GM03348 (cell line): Measurements from ENCODE around the gene ACE2.

Source experiments
- DNase-seq: peaks from one replicate; pipeline ENCODE4 v3.0.0; 2012; ENCODE audit warnings: low spot score

The ACE2 gene

GRCh38 chrX:15574017-15574416, 26.7 kb downstream of the ACE2 start:
- no peak for DNase-seq

GRCh38 chrX:15570145-15570544, 30.6 kb downstream of the ACE2 start:
- DNase-seq: no peak

GRCh38 chrX:15567886-15568616, 32.7 kb downstream of the ACE2 start:
- DNase-seq: no peak

GRCh38 chrX:15567267-15567666, 33.5 kb downstream of the ACE2 start:
- no peak for DNase-seq

DNA sequence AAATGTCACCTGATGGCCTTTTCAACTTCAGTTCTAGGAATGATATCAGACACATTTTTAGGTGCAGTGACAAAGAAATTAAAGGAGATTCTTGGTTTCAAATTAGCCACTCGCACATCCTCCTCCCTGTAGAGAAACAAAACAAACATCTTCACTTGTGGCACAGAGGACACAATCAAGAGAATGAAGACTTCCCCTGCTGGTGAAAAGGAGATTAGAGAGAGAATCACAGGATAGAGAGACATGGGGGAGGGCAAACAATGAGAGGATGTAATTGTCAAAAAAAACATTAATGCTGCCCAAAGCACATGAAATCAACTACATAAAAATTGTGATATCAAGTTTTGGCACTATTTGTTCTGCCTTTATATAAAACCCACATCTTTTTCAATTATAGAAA, 34.5 kb downstream of the ACE2 start:
- DNase-seq: no peak

DNA sequence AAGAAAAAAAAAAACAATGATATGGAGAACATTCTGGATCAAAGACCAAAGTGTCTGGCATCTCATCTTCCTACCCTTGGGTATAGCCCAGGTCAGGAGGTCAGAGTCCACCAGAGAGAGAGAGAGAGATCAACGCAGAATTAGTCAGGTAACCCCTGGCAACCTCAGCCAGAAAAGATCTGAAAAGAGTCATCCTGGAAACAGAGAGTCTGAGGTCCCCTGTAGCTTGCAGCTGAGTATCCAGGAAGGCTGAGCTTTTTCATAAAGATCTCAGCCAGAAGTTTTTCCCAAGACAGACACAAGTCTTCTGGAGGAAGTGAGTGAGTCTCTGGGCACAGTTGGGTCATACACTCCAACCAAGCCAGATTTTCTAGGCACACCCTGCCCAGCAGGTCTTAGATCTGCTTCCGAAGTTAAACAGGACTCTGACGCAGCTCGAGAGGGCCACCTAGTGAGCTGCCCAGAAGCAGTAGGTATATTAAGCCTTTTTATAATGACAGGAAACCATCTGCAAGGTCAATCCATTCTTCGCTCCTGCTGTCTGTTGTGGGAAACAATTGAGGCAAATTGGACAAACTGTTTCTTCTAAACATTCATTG, 35.7 kb downstream of the ACE2 start:
- DNase-seq: peak; percentile 34

DNA sequence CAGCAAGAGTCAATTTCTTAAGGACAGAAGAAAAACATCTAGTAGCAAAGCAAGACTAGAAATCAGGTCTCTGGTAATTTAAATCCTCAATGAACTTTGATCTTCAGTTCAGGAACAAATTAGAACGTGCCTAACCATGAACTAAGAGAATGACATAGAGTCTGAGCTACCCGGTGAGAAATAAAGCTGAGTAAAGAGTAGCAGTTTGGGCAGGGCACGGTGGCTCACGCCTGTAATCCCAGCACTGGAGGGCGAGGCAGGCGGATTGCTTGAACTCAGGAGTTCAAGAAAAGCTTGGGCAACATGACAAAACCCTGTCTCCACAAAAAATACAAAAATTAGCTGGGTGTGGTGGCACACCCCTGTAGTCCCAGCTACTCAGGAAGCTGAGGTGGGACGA, 37.7 kb downstream of the ACE2 start:
- no peak for DNase-seq

DNA sequence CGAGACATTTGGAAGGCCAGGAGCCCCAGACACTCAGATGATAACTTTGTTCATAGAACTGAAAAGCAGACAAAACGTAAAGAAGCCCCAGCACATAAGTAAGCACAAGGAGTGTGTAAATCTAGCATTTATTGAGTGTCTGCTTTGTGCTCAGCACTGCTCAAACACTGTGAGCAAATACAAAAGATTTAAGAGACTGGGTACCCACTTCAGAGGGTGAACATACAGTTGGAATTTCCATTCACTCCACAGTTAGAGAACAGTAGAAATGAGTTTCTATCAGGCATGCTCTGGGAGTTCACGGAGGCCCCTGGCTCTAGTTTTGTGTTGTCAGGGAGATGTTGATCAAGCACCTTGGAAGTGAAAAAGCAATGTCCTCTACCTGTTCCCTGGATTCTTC, 39.8 kb downstream of the ACE2 start:
- DNase-seq: no peak

DNA sequence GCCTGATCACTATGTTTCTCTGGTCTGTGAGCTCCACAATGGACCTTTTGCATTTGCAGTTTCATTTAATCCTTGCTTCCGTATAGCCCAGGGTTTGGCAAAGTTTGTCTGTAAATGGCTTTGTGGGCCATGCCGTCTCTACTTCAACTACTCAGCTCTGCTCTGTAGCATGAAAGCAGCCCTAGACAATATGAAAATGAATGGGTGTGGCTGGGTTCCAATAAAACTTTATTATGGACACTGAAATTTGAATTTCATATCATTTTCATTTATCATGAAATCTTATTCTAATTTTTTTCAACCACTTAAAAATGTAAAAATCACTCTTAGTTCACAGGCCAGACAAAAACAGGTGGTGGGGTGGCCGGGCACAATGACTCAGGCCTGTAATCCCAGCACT, 41.5 kb downstream of the ACE2 start:
- DNase-seq: no peak

DNA sequence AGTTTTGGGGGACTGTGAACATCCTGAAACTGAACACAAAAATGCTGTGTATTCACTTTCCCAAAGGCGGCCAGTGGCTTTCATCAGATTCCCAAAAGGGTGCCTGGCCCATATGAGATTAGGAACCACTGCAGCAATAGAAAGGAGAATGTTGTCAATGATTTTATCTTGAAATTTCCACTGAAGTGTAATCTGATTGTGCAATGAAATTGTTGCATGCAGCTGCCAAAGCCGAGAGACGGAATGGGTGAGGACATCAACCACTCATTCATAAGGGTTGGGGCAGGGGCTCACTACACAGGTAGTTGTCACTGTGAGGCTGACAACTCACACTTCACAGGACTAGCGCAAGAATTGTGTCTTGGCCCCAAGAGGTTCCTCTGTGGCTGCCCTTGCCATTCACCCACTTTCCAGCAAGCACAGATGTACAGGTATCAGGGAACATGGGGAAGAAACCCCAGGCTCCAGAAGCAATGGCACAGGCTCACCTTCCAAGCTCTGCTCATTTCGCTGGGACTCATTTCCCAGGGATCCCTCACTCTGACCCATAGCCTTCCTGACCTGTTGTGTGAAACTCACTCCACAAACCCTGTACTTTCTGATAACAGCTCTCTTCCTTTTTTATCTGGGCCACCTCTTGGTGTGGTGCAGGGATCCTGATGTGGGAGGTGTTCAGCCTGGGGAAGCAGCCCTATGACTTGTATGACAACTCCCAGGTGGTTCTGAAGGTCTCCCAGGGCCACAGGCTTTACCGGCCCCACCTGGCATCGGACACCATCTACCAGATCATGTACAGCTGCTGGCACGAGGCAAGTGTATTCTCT, 51.4 kb downstream of the ACE2 start:
- no peak for DNase-seq

- DNase-seq: no peak
Measured at GRCh38 chrX:15547356-15547755, 53.4 kb downstream of the ACE2 start.

DNA sequence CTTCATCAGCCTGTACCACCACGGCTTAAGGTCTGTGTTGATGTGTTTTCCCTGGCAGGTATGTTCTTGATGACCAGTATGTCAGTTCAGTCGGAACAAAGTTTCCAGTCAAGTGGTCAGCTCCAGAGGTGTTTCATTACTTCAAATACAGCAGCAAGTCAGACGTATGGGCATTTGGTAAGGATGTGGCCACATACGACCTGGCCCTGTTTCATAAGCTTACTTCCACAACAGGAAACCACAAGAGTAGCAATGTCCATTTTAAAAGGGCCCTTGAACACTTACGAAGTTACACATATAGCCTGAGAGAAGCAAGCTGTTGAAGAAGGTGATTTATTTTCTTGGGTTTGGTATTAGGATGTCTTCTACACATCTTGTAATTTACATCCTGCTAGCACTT, 54.0 kb downstream of the ACE2 start:
- no peak for DNase-seq

DNA sequence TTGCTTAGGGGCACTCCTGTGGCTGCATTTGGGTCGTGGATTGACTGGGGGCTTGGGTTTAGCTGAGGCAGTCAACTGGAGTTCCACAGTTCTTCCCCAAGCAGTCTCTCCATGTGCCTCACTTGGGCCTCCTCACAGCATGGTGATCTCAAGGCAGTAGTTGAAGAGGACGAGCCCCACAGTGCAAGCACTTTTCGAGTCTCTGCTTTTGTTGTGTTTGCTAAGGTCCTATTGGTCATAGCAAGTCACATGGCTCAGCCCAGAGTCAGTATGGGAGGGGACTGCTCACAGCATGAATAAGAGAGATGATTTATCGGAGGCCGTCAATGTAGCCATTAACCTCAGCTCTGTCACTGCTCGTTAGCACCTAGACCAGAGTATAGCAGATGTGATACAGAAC, 70.4 kb downstream of the ACE2 start:
- DNase-seq: no peak

- no peak for DNase-seq
Measured at GRCh38 chrX:15529165-15529564, 71.6 kb downstream of the ACE2 start.

DNA sequence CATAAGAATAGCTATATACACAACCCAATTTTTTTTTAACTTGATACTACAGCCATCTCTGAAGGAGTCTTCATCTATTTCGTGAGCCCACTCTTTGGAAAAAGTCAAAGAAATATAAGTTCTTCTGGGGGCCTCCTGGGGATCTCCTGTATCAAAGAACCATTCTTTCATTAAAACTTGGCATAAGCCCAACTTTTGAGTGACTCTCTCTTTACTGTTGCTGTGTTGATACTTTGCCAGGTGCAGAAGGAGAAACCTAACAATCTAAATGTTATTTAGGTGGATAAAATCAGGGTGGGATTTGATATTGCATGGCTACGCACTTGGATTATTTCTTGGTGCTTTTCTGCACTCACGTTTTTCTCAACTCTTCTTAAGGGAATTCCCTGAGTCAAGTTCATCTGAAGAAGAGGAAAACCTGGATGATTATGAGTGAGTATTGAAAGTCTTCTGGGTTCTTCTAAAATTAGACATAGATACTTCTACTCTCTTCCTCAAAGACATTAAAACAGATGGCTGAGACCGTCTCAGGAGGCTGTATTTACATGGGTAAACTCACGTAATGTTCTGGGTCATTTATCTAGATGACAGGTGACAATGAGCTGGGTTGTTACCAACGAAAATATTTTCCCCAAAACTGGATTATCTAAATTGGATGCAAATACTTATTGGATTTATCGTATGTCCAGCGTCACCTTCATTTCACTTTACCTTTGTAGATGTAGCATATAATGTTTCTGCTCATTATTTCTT, 74.9 kb downstream of the ACE2 start:
- no peak for DNase-seq

GRCh38 chrX:15524417-15524816, 76.3 kb downstream of the ACE2 start:
- DNase-seq: peak; percentile 1

- no peak for DNase-seq
Measured at GRCh38 chrX:15523088-15523487, 77.7 kb downstream of the ACE2 start.

GRCh38 chrX:15522464-15522863, 78.3 kb downstream of the ACE2 start:
- DNase-seq: no peak

DNA sequence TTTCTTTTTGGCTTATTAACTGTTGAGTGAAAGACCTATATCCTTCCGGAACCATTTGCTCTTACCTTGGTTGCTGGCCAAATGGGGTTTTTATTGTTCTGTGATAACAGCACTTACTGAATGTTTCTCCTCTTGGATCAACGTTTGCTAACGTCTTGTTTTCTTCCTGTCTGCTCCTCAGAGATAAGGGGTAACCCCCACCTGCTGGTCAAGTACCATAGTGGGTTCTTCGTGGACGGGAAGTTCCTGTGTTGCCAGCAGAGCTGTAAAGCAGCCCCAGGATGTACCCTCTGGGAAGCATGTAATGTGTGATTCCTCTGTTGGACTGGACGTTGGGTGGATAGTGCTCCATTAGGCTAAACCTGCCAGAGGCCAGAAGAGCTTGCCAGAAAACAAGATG, 84.8 kb downstream of the ACE2 start:
- no peak for DNase-seq

GRCh38 chrX:15514279-15514678, 86.5 kb downstream of the ACE2 start:
- DNase-seq: no peak

DNA sequence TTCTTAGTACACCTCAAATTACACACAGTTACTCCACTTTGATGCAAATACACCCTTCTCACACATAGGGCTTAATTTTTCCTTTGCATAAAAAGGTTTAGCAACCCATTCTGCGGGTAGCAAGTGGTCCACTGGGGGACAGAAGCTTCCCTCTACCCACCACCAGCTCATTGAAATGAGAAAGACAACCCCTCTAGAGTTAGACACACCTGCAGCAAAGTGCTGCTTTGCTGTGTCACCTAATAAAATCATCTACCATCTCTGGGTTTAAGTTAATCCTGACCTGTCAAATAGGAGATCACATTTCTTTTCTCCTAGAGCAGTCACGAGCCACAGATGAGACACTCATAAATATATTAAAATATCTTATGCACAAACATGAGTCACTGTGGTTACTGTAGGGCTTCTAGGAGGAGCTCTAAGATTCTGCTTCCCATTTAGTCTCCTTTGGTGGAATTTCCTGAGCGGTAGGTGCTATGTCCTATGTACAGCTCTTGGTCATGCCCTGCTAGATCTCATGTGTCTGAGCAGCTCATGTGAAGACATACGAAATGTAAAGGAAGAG, 88.3 kb downstream of the ACE2 start:
- no peak for DNase-seq

DNA sequence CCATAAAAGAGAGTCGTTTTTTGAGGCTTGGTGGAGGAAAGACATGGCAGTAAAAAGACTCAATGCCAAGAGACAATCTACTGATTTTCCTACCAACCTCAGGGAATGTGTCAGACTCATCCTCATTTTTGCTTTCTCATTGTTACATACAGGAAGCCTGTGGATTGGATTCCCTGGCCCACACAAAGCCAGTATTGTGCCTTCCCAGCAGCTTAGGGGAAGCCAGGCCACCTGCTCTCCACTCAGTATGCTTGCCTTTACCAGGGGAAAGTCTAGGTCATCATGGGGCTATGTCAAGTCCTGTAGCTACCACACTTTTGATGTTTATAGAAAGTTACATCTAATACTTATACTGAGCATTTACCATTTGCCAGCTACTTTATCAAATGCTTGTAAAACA, 89.2 kb downstream of the ACE2 start:
- DNase-seq: no peak
